Esophagus mucosa (tissue), 1 donor: ENCODE results near the gene SOX8. TPM values are rescaled to one million over a fixed set of nuclear protein-coding genes. Genes with fewer than 3 reads are reported as not detected.
"Not testable (repeated sequence)": the region's sequence is repeated elsewhere in the genome, so short reads cannot be mapped to it uniquely, and the experiment has no call there.

Source experiments
- ATAC-seq: fragments of 200-7000 bp; cut with Tn5 transposase; one replicate; pipeline ENCODE4 v1.9.1; 2020
- total RNA-seq: library from RNA; stranded (reverse); gene quantifications from one replicate; pipeline ENCODE4 v1.2.4, GENCODE V29; 2023
- donor health status: DM: yes; HTN: yes; CAD: no.

Gene SOX8
- total RNA-seq, 1 donor from 2014 or later = 0.16 TPM

DNA sequence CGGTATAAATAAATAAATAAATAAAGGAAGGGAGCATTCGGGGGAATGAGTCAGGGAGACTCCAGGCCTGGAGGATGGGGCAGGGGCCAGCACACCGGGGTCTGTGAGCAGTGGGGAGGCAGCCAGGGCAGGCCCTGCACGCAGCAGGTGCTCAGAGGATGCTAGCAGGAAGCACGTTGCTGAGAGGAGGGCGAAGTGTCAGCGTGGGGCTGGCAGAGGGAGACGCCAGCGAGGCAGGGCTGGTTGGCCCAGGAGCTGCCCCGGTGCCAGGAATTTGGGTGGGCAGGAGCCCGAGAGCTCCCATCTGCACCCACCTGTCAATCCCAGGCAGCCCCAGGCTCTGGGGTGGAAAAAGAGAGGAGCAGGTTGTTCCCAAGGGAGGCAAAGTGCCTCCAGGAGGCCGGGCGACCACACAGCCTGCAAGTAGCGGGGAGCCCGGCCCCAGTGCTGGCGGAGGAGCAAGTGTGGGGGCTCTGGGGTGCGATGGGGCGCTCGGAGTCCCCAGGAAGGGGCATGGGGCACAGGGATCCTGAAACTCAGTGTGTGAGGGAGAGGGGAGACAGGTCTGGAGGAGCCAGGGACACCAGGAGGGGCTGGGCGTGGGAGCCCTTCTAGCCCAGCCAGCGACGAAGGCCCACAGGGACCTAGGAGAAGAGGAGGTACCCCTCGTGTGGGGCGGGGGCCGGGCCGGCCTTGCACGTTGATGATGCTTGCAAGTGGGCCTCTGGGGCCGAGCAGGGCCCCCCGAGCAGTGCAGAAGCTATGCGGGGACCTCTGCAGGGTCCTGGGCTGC is 28.0 kb downstream of the SOX8 start:
- ATAC-seq = no peak

- no peak for ATAC-seq
These were observed 28.7 kb downstream of the SOX8 start for GRCh38 chr16:1010251-1010650.

- no peak for ATAC-seq
These were observed 29.2 kb downstream of the SOX8 start for GRCh38 chr16:1010815-1011214.

GRCh38 chr16:1011316-1012082 is 29.9 kb downstream of the SOX8 start:
- ATAC-seq = no peak

DNA sequence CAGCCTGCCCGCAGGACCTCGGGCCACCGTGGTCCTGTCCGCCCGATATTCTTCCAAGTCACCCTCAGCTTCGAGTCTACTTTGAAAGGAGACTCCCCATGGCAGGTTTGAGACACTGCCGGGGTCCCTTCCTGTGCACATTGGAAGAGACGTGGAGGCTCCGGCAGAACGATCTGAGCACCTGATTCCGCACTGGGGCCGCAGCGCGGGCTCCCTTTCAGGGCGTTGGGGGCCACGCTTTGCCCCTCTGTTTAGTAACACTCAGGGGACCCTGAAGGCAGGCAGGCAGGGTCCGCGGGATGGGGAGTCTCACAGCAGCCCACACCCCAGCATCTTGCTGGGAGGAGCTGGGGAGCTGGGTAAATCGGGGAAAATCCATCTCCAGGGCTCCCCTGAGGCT is 30.6 kb downstream of the SOX8 start:
- ATAC-seq = no peak

GRCh38 chr16:1012722-1013592 is 31.4 kb downstream of the SOX8 start:
- ATAC-seq = no peak

DNA sequence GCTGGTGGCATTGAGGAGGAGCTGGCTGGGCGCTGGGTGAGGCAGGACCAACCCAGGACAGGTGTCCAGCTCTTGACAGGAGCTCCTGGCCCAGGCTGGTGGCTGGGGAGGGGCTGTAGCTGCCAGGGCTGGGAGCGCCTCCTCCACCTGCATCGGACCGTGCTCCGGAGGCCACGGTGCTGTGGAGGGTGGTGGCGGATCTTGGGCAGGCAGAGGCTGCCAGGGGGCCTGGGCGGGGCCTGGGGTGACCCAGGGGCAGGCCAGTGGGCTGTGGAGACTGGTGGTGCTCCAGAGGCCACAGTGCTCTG is 32.0 kb downstream of the SOX8 start:
- ATAC-seq = peak; percentile 10

DNA sequence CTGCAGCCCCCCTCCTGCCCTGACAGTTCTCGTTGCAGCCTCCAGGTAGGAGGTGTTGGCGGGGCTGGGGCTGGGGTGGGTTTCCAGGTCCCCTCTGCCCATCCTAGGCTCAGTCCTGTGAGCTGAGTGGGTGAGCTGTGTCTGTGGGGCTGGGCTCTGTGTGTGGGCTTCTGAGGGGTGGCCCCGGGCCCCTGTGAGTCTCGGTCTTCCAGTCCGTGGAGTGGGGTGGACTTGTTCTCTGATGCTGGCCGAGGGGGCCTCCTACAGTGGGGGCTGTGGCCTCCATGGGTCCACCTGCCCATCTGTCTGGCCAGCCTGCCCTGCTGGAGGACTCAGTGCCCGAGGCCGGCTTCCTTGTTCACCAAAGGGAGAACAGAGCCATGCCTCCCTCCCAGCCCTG is 32.7 kb downstream of the SOX8 start:
- no peak for ATAC-seq

DNA sequence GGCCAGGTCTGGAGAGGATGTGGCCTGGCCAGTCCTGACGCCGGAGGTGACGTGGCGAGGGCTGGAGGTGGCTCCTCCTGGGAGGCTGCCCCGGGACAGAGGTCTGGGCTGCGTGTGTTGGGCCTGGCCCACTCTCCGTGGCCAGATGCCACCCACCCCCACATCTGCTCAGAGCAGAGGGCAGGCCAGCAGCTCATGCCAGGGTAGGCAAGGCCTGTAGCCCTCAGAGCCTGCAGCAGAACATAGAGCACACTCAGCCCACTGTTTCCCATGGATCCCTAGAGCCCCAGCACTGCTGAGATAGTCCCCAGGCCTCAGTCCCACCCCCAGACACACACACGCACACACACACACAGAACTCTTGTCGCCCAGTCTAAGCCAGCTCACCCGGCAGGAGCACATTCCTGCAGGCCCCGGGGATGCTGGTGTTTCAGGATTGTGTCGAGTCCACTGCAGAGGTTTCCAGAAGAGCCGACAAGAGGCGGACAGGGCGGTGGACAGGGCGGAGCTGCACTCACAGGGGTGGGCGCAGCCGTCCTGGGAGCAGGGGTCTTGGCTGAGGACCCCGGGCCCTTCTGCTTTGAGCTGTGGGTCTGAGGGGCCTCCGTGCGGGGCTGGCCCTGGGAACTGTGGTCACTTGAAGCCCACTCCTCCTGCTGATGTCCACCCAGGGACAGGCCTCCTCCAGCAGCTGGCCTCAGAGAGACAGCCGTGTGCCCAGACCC is 33.4 kb downstream of the SOX8 start:
- no peak for ATAC-seq

DNA sequence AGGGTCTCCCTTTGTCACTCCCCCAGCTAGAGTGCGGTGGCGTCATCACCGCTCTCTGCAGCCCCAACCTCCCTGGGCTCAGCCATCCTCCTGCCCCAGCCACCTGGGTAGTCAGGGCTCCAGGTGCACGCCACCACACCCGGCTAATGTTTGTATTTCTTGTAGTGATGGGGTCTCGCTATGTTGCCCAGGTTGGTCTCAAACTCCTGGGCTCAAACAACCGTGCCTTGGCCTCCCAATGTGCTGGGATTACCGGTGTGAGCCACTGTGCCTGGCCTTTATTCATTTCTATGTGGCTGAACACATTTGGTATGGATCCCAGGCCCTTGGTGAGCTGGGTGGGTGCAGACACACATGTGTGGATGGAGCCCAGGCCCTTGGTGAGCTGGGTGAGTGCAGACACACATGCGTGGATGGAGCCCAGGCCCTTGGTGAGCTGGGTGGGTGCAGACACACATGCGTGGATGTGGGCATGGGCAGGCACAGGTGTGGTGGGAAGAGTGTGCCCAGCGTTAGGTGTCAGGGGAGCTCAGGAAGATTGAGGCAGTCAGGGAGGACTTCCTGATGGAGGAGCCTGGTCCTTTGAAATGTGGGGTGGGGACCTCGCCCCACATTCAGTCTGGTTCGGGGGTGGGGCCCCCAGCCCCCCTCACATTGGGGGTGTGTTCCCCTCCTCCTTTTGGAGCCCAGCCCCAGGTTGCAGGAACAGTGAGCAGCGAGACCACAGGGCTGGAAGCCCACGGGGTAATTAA is 37.1 kb downstream of the SOX8 start:
- ATAC-seq = no peak

DNA sequence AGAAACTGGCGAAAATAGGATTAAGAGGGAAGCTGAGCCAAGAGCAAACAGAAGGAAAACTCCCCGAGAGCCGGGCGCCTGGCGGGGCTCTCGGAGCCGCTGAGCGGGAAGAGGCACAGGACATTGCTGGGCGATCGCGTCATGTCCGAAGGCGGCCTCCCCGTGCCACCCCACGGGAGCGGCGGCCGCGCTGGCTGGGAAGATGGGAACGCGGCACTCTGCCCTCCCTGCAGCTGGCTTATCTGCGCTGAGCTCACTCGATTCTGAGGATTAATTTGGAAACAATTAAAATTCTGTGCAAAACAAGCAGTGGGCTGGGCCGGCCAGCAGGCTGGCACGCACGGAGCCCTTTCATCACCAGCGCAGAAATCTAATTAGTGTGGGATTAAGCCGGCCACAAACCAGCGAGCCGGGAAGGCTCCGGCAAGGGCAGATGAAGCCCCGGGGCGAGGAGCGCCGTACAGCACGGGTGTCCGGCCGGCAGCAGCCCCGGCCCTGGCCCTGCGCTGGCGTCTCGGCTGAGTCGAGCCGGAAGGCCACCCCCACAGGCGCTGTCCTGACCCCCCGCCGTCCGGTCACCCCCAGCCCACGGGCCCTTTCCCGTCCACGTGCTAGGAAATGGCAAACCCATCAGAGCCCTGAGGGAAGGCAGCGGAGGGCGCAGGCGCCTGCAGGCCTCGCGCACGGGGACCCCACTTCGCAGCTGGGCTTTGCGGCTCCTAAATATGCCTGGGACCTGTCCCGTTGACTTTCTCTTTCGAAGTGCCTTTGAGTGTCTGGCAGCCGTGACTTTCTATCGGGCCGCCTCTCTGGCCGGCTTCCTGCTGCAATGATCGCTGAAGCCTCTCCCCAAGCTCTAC is 37.9 kb downstream of the SOX8 start:
- ATAC-seq = peak; percentile 30

DNA sequence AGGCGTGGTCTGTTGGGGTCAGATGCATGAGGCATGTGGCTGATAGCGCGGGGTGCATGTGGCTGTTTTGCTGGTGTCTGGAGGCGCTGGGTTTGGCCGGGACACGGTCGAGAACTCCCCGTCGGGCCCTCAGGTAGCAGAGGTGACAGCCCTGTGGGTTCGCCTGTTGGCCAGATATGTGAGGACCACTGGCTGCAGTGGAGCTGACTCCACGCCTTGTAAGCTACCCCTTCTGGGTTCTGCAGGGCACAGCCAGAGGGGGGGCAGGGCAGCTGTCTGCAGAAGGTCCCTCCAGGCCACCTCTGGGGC is 38.5 kb downstream of the SOX8 start:
- no peak for ATAC-seq

- no peak for ATAC-seq
These were observed 39.0 kb downstream of the SOX8 start for GRCh38 chr16:1020591-1020990.

DNA sequence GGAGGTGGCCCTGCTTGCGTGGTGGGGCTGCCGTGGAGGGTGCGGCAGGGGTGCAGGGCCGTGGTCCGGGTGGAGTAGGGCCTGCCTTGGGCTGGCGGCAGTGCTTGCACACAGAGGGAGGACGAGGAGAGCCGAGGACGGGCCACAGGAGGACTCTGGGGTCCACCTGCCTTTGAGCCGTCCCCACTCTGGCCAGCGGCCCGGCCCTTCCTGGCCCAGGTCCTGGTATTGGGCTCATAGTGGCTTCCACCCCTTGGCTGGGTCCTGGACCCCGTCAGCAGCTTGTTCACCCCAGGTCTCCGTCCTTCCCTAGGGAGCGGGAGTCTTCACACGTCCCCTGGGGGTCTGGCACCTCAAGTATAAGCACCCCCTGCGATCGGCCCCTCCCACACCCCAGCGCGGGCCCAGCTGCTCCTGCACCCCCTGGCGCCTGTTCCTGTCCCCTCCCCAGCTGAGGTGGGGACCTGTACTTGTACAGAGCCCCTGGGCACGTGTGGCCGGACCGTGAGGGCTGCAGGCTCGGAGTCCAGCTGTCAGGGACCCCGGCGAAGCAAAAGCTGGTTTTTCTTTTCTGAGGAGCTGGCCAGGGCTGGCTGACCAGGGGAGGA is 40.1 kb downstream of the SOX8 start:
- ATAC-seq = no peak

GRCh38 chr16:1022466-1022865 is 40.9 kb downstream of the SOX8 start:
- no peak for ATAC-seq

DNA sequence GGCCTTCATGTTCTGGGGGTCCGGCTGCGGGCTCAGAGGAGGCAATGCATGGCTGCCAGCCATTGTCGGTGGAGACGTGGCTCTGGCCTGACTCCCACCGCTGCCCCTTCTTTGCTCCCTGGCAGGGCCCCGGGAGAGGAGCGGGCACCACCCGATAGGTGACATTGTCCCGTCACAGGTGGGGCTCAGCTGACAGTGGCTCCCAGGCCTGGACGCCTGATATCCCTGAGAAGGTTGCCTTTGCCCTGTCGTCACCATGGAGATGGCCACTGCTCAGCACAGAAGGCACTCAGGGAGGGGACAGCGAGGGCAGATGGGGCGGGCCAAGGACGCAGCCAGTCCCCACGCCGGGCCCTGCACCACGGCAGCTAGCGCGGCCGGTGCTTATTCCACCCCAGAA is 42.6 kb downstream of the SOX8 start:
- no peak for ATAC-seq

GRCh38 chr16:1025183-1025809 is 43.7 kb downstream of the SOX8 start:
- not testable (repeated sequence) for ATAC-seq

DNA sequence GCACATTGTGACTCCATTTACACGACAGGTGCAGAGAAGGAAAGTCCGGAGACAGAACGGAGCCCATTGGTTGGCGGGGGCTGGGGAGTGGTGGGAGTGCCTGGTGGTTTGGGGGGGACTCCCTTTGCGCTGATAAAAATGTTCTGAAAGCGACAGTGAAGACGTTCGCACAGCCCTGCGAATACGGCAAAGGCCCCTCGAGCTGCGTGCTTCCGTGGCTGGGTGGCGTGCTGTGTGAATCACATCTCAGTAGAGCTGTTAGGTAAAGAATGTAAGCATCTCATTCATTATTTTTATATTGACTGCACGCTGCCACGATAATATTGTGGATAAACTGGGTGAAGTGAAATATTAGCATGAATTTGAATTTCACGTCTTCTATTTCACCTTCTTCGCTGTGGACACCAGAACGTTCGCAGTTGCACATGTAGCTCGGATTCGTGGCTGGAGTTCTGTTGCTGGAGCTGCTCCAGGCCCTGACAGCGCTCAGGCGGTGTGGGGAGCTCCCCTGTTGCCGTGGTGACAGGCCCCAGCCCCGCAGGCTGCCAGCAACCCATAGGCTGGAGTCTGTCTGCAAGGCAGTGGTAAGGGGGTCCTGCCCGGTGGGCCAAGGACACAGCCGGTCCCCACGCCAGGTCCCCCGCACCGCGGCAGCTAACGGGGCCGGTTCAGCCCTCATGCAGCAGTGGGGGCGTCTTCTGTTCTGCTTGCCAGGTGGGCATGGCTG is 44.6 kb downstream of the SOX8 start:
- ATAC-seq = no peak

DNA sequence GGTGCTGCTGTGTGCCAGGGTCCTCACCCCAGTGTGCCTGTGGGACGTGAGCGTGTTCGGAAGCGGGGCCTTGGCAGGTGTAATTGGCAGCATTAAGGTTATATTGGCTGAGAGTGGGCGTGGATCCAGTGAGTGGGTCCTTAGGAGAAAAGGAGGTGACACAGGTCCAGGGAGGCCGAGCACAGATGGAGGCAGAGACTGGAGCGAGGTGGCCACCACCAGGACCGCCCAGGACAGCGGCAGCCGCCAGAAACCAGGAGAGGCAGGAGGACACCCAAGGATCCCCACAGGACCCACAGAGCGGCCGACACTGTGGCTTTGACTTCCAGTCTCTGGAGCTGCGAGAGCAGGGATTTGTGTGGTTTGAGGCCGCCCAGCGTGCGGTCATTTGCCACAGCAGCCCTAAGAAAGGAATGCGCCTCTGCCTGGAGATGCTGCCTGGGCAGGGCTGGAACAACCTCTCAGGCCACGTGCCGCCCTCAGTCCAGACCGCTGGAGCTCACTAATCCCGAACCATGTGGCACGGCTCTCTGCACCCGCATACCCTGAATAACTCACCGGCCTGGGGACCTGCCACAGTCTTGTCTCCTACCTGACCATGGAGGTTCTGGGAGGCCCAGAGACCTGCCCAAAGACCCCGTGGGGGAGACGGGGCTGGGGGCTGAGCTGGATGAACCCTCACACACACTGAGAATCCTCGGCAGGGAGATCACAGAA is 45.4 kb downstream of the SOX8 start:
- no peak for ATAC-seq
